ENCODE measurements around the gene TLE1. TPM values are rescaled to one million over a fixed set of nuclear protein-coding genes. Genes with fewer than 3 reads are reported as not detected.

TLE1 gene
- total and polyA plus RNA-seq, 9 donors = 44.2 to 64.2 (median 55.4) TPM

GRCh38 chr9:81637276-81637675 is 52.1 kb downstream of the TLE1 start:
- Histone ChIP-seq H3K9me3 (replicated peaks; ENCODE audit: control insufficient read depth, low read depth, low read length) (no peaks in the 10 kb centered on the region), H3K36me3 (ENCODE audit: control insufficient read depth, insufficient read depth, low read length) (peaks cover 18% of the 10 kb centered on the region), H3K4me1 (ENCODE audit: control insufficient read depth, insufficient read depth, low read length) (peaks cover 5% of the 10 kb centered on the region), H3K27ac (ENCODE audit: low read length) (no peak overlapping the region), H3K27me3 (ENCODE audit: control insufficient read depth, insufficient read depth, low read length) (no peaks in the 10 kb centered on the region), H3K4me3 (ENCODE audit: low read length) (no peak overlapping the region)
- DNase-seq = no peak
- 100% methylated on average over 1 of the region's 1 CpG for WGBS (ENCODE audit: insufficient coverage)

GRCh38 chr9:81636255-81636599 is 53.1 kb downstream of the TLE1 start:
- WGBS (ENCODE audit: insufficient coverage) = no CpG with 5 or more reads among the region's 3 CpGs
- peaks cover 5% of the 10 kb centered on the region for H3K4me1 ChIP-seq (ENCODE audit: control insufficient read depth, insufficient read depth, low read length)

GRCh38 chr9:81635521-81636254 is 53.7 kb downstream of the TLE1 start:
- Histone ChIP-seq H3K4me1 (ENCODE audit: control insufficient read depth, insufficient read depth, low read length) (peaks cover 5% of the 10 kb centered on the region), H3K27ac (ENCODE audit: low read length) (no peak overlapping the region), H3K27me3 (ENCODE audit: control insufficient read depth, insufficient read depth, low read length) (no peaks in the 10 kb centered on the region), H3K9me3 (replicated peaks; ENCODE audit: control insufficient read depth, low read depth, low read length) (no peaks in the 10 kb centered on the region), H3K4me3 (ENCODE audit: low read length) (no peak overlapping the region), H3K36me3 (ENCODE audit: control insufficient read depth, insufficient read depth, low read length) (peaks cover 19% of the 10 kb centered on the region)
- no peak for DNase-seq
- WGBS (ENCODE audit: insufficient coverage) = 100% methylated on average over 1 of the region's 1 CpG

More at GRCh38 chr9:81636255-81636599, 53.1 kb downstream of the TLE1 start:
- no peaks in the 10 kb centered on the region for H3K9me3 ChIP-seq (replicated peaks; ENCODE audit: control insufficient read depth, low read depth, low read length)
- DNase-seq = no peak
- H3K27ac ChIP-seq (ENCODE audit: low read length) = no peak overlapping the region
- peaks cover 20% of the 10 kb centered on the region for H3K36me3 ChIP-seq (ENCODE audit: control insufficient read depth, insufficient read depth, low read length)
- H3K27me3 ChIP-seq (ENCODE audit: control insufficient read depth, insufficient read depth, low read length) = no peaks in the 10 kb centered on the region
- no peak overlapping the region for H3K4me3 ChIP-seq (ENCODE audit: low read length)

- Histone ChIP-seq H3K27me3 (ENCODE audit: control insufficient read depth, insufficient read depth, low read length) (no peaks in the 10 kb centered on the region), H3K27ac (ENCODE audit: low read length) (no peak overlapping the region), H3K9me3 (replicated peaks; ENCODE audit: control insufficient read depth, low read depth, low read length) (no peaks in the 10 kb centered on the region), H3K4me1 (ENCODE audit: control insufficient read depth, insufficient read depth, low read length) (peaks cover 5% of the 10 kb centered on the region), H3K36me3 (ENCODE audit: control insufficient read depth, insufficient read depth, low read length) (peaks cover 19% of the 10 kb centered on the region), H3K4me3 (ENCODE audit: low read length) (no peak overlapping the region)
- no peak for DNase-seq
- no CpG with 5 or more reads among the region's 5 CpGs for WGBS (ENCODE audit: insufficient coverage)
These were observed 54.3 kb downstream of the TLE1 start for GRCh38 chr9:81634915-81635516.

GRCh38 chr9:81633952-81634854 is 55.1 kb downstream of the TLE1 start:
- Histone ChIP-seq H3K36me3 (ENCODE audit: control insufficient read depth, insufficient read depth, low read length) (peaks cover 19% of the 10 kb centered on the region), H3K4me3 (ENCODE audit: low read length) (no peak overlapping the region), H3K4me1 (ENCODE audit: control insufficient read depth, insufficient read depth, low read length) (peaks cover 5% of the 10 kb centered on the region), H3K27me3 (ENCODE audit: control insufficient read depth, insufficient read depth, low read length) (no peaks in the 10 kb centered on the region), H3K9me3 (replicated peaks; ENCODE audit: control insufficient read depth, low read depth, low read length) (no peaks in the 10 kb centered on the region), H3K27ac (ENCODE audit: low read length) (no peak overlapping the region)
- 85% methylated on average over 13 of the region's 18 CpGs for WGBS (ENCODE audit: insufficient coverage)
- DNase-seq = no peak

GRCh38 chr9:81632599-81632998 is 56.7 kb downstream of the TLE1 start:
- H3K4me3 ChIP-seq (ENCODE audit: low read length) = no peak overlapping the region
- no peaks in the 10 kb centered on the region for H3K9me3 ChIP-seq (replicated peaks; ENCODE audit: control insufficient read depth, low read depth, low read length)
- no peaks in the 10 kb centered on the region for H3K27me3 ChIP-seq (ENCODE audit: control insufficient read depth, insufficient read depth, low read length)
- DNase-seq = no peak
- no peak overlapping the region for H3K27ac ChIP-seq (ENCODE audit: low read length)
- H3K4me1 ChIP-seq (ENCODE audit: control insufficient read depth, insufficient read depth, low read length) = peaks cover 5% of the 10 kb centered on the region
- WGBS (ENCODE audit: insufficient coverage) = no CpG with 5 or more reads among the region's 1 CpG
- H3K36me3 ChIP-seq (ENCODE audit: control insufficient read depth, insufficient read depth, low read length) = peaks cover 14% of the 10 kb centered on the region

GRCh38 chr9:81631218-81631745 is 58.1 kb downstream of the TLE1 start:
- peaks cover 5% of the 10 kb centered on the region for H3K4me1 ChIP-seq (ENCODE audit: control insufficient read depth, insufficient read depth, low read length)
- no peak overlapping the region for H3K4me3 ChIP-seq (ENCODE audit: low read length)
- H3K27me3 ChIP-seq (ENCODE audit: control insufficient read depth, insufficient read depth, low read length) = no peaks in the 10 kb centered on the region
- DNase-seq = no peak
- WGBS (ENCODE audit: insufficient coverage) = 100% methylated on average over 2 of the region's 7 CpGs
- H3K9me3 ChIP-seq (replicated peaks; ENCODE audit: control insufficient read depth, low read depth, low read length) = no peaks in the 10 kb centered on the region
- H3K27ac ChIP-seq (ENCODE audit: low read length) = no peak overlapping the region
- H3K36me3 ChIP-seq (ENCODE audit: control insufficient read depth, insufficient read depth, low read length) = peaks cover 13% of the 10 kb centered on the region

- 86% methylated on average over 1 of the region's 2 CpGs for WGBS (ENCODE audit: insufficient coverage)
- H3K27me3 ChIP-seq (ENCODE audit: control insufficient read depth, insufficient read depth, low read length) = no peaks in the 10 kb centered on the region
- H3K27ac ChIP-seq (ENCODE audit: low read length) = no peak overlapping the region
- H3K9me3 ChIP-seq (replicated peaks; ENCODE audit: control insufficient read depth, low read depth, low read length) = no peaks in the 10 kb centered on the region
- no peak for DNase-seq
- no peak overlapping the region for H3K4me3 ChIP-seq (ENCODE audit: low read length)
- H3K4me1 ChIP-seq (ENCODE audit: control insufficient read depth, insufficient read depth, low read length) = no peaks in the 10 kb centered on the region
- peaks cover 13% of the 10 kb centered on the region for H3K36me3 ChIP-seq (ENCODE audit: control insufficient read depth, insufficient read depth, low read length)
These were observed 59.9 kb downstream of the TLE1 start for GRCh38 chr9:81629440-81629839.

- no peaks in the 10 kb centered on the region for H3K27me3 ChIP-seq (ENCODE audit: control insufficient read depth, insufficient read depth, low read length)
- no peak for DNase-seq
- WGBS (ENCODE audit: insufficient coverage) = 100% methylated on average over 4 of the region's 5 CpGs
These were observed 60.5 kb downstream of the TLE1 start for GRCh38 chr9:81628897-81629296.

GRCh38 chr9:81627481-81627880 is 61.9 kb downstream of the TLE1 start:
- Histone ChIP-seq H3K36me3 (ENCODE audit: control insufficient read depth, insufficient read depth, low read length) (peaks cover 5% of the 10 kb centered on the region), H3K27me3 (ENCODE audit: control insufficient read depth, insufficient read depth, low read length) (no peaks in the 10 kb centered on the region), H3K9me3 (replicated peaks; ENCODE audit: control insufficient read depth, low read depth, low read length) (no peaks in the 10 kb centered on the region), H3K27ac (ENCODE audit: low read length) (no peak overlapping the region), H3K4me1 (ENCODE audit: control insufficient read depth, insufficient read depth, low read length) (peaks cover 4% of the 10 kb centered on the region), H3K4me3 (ENCODE audit: low read length) (no peak overlapping the region)
- DNase-seq = no peak
- 89% methylated on average over 3 of the region's 3 CpGs for WGBS (ENCODE audit: insufficient coverage)

More at GRCh38 chr9:81628897-81629296, 60.5 kb downstream of the TLE1 start:
- Histone ChIP-seq H3K4me1 (ENCODE audit: control insufficient read depth, insufficient read depth, low read length) (no peaks in the 10 kb centered on the region), H3K27ac (ENCODE audit: low read length) (no peak overlapping the region), H3K36me3 (ENCODE audit: control insufficient read depth, insufficient read depth, low read length) (peaks cover 11% of the 10 kb centered on the region), H3K4me3 (ENCODE audit: low read length) (no peak overlapping the region), H3K9me3 (replicated peaks; ENCODE audit: control insufficient read depth, low read depth, low read length) (no peaks in the 10 kb centered on the region)

Measured in muscle of leg (tissue), 11 donors.